ENCODE data around the gene SAMD4B. TPM values are rescaled to one million over a fixed set of nuclear protein-coding genes. Genes with fewer than 3 reads are reported as not detected.

The SAMD4B gene
- total RNA-seq, 1 donor from 2014 or later, result 139 TPM

DNA sequence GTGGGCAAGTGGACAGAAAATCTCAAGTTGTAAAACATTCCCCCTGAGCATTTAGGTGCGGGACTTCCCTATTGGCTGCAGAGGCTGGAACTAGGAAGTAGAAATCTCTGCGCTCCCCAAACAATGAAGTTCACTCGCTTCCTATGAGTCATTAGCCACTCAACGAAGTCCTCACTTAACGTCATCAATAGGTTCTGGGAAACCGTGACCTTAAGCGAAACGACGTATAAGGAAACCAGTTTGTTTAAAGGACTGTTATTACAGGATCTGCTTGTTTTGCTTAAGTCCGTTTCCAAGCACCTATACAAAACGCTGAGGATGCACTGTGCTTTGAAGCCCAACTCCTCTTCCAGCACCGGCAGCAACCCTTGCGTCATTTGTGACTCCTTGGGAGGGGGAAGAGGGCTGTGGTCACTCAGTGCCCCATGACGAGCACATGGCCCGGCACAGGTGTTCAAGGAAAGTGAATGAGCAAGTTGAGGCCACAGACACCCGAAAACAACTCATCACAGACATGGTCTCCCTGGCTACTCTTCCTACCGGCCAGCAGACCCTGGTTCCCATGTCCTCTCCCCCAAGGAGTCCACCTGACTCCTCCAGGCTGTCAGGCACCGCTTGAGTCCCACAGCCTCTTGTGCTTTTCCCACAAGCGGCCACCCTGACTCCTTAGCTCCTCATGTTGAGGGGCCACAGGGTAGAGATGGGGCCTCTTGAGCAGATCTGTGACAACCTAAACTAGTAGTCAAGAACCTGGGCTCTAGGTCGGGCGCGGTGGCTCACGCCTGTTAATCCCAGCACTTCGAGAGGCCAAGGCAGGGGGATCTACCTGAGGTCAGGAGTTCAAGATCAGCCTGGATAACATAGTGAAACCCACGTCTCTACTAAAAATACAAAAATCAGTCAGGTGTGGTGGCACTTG is 88.7 kb downstream of the SAMD4B start:
- DNase-seq (ENCODE audit: low spot score), result no peak
- intact Hi-C loops (cut with DNase I), result no loop called here
- ATAC-seq, result no peak

GRCh38 chr19:39432677-39433025 is 90.4 kb downstream of the SAMD4B start:
- intact Hi-C loops (cut with DNase I), result no loop called here
- DNase-seq (ENCODE audit: low spot score) (no peak), ATAC-seq (no peak)

DNA sequence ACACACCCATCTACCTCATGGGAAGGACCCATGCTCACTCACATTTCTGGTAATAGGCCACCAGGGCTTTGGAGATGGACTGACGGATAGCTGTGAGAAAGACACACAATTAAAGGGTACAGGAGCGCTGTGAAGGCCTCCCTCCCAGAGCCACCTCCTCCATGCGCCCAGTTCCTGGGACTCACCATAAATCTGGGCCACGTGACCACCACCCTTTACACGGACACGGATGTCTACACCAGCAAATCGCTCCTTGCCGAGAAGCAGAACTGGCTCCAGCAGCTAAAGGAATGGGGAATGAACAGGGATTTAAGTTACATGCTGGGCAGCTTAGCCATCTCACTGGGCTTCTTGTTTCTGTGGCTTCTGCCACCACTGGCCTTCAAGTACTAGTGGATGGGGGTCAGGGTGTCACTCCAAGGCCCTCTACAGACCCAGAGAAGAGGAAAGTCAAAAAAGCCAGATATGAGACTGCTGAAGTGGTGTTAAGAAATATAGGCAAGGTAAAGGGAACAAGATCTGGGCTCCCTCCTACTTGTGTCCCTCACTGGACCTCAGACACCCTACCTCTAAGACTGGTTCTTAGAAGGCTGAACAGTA is 91.4 kb downstream of the SAMD4B start:
- ATAC-seq, result no peak
- DNase-seq (ENCODE audit: low spot score), result no peak
- intact Hi-C loops (cut with DNase I), result no loop called here

- ATAC-seq, result no peak
These were observed 92.2 kb downstream of the SAMD4B start for GRCh38 chr19:39434123-39435076.

More at GRCh38 chr19:39434123-39435076, 92.2 kb downstream of the SAMD4B start:
- intact Hi-C loops (cut with DNase I), result no loop called here
- DNase-seq (ENCODE audit: low spot score), result no peak

Small RNA genes within 50 kb of the gene (microRNA-seq; reads per million reads assigned to microRNA genes)
- 1.1 reads per million for gene MIR4530

Other genes starting within 250 kb of the SAMD4B start
- 43.5 TPM for gene PAK4, start 216.6 kb upstream of the SAMD4B start, total RNA-seq
- not detected for gene NCCRP1, start 145.5 kb upstream of the SAMD4B start, total RNA-seq
- gene SYCN, start 138.2 kb upstream of the SAMD4B start, total RNA-seq, result not detected
- not detected for gene IFNL3, start 97.4 kb upstream of the SAMD4B start, total RNA-seq
- not detected for gene IFNL4, start 93.6 kb upstream of the SAMD4B start, total RNA-seq
- not detected for gene IFNL2, start 74.0 kb upstream of the SAMD4B start, total RNA-seq
- not detected for gene IFNL1, start 46.0 kb upstream of the SAMD4B start, total RNA-seq
- gene LRFN1, start 21.6 kb upstream of the SAMD4B start, total RNA-seq, result 1.3 TPM
- gene GMFG, start 6.4 kb upstream of the SAMD4B start, total RNA-seq, result 51.2 TPM
- 38.7 TPM for gene PAF1, start 48.7 kb downstream of the SAMD4B start, total RNA-seq
- gene MED29, start 49.0 kb downstream of the SAMD4B start, total RNA-seq, result 37.2 TPM
- gene ZFP36, start 64.4 kb downstream of the SAMD4B start, total RNA-seq, result 342 TPM
- 89.2 TPM for gene PLEKHG2, start 70.2 kb downstream of the SAMD4B start, total RNA-seq
- gene RPS16, start 93.5 kb downstream of the SAMD4B start, total RNA-seq, result 1,367 TPM
- gene SUPT5H, start 103.2 kb downstream of the SAMD4B start, total RNA-seq, result 102 TPM
- 38.3 TPM for gene TIMM50, start 138.4 kb downstream of the SAMD4B start, total RNA-seq
- gene DLL3, start 156.5 kb downstream of the SAMD4B start, total RNA-seq, result not detected
- gene SELENOV, start 172.7 kb downstream of the SAMD4B start, total RNA-seq, result not detected
- gene EID2B, start 190.4 kb downstream of the SAMD4B start, total RNA-seq, result 4.3 TPM
- 11.8 TPM for gene EID2, start 197.7 kb downstream of the SAMD4B start, total RNA-seq

All from sciatic nerve (tissue), 2 donors.